Right renal pelvis (tissue), 4 donors: ENCODE data around the gene APOBEC4. TPM values are rescaled to one million over a fixed set of nuclear protein-coding genes. Genes with fewer than 3 reads are reported as not detected.
A peak's percentile ranks its signal among the peaks of the same experiment; 100 is the strongest.

ENCODE experiments used
- DNase-seq, 4 donors: peaks; one replicate each; pipeline ENCODE4 v3.0.0-alpha.2; 2013; ENCODE audit warnings: low read depth in 4 of 4, low spot score in 3 of 4, missing footprints in 1 of 4
- polyA plus RNA-seq, 4 donors: library from polyadenylated mRNA; unstranded; fragments of 120-200 nt; gene quantifications; one replicate each; pipeline ENCODE4 v1.2.1, GENCODE V29; 2013; ENCODE audit not compliant: insufficient read length in 4 of 4

The APOBEC4 gene
- polyA plus RNA-seq, 4 donors, result not detected

GRCh38 chr1:183675381-183675780, 22.3 kb upstream of the APOBEC4 start:
- no peak for DNase-seq

- DNase-seq, result no peak
Observed at GRCh38 chr1:183674886-183675285, 21.8 kb upstream of the APOBEC4 start.

- no peak for DNase-seq
Observed at GRCh38 chr1:183674339-183674738, 21.2 kb upstream of the APOBEC4 start.

- no peak for DNase-seq
Observed at GRCh38 chr1:183673605-183674323, 20.6 kb upstream of the APOBEC4 start.

- no peak for DNase-seq
Observed at GRCh38 chr1:183670169-183670568, 17.1 kb upstream of the APOBEC4 start.

- no peak for DNase-seq
Observed at GRCh38 chr1:183656355-183656754, 3.2 kb upstream of the APOBEC4 start.

GRCh38 chr1:183655562-183656075, 2.5 kb upstream of the APOBEC4 start:
- DNase-seq, result peak; percentile 72 to 84 (median 81)

- no peak for DNase-seq
Observed at GRCh38 chr1:183654706-183655105, 1.6 kb upstream of the APOBEC4 start.

GRCh38 chr1:183653876-183654451, 848 bp upstream of the APOBEC4 start:
- DNase-seq, result no peak

- no peak for DNase-seq
Observed at GRCh38 chr1:183653462-183653794, 312 bp upstream of the APOBEC4 start.

GRCh38 chr1:183652107-183652506, 1.0 kb downstream of the APOBEC4 start:
- no peak for DNase-seq

GRCh38 chr1:183651612-183652011, 1.5 kb downstream of the APOBEC4 start:
- no peak for DNase-seq

- DNase-seq, result no peak
Observed at GRCh38 chr1:183648042-183648441, 5.1 kb downstream of the APOBEC4 start.

GRCh38 chr1:183646776-183647175, 6.3 kb downstream of the APOBEC4 start:
- no peak for DNase-seq

- no peak for DNase-seq
Observed at GRCh38 chr1:183645531-183645930, 7.6 kb downstream of the APOBEC4 start.

GRCh38 chr1:183642166-183642565, 10.9 kb downstream of the APOBEC4 start:
- no peak for DNase-seq

GRCh38 chr1:183640193-183640592, 12.9 kb downstream of the APOBEC4 start:
- no peak for DNase-seq

- no peak for DNase-seq
Observed at GRCh38 chr1:183638649-183639387, 14.3 kb downstream of the APOBEC4 start.

GRCh38 chr1:183636783-183637182, 16.3 kb downstream of the APOBEC4 start:
- no peak for DNase-seq

GRCh38 chr1:183636334-183636682, 16.8 kb downstream of the APOBEC4 start:
- DNase-seq, result no peak

GRCh38 chr1:183635606-183636333, 17.3 kb downstream of the APOBEC4 start, which contains the start of gene ARPC5:
ARPC5 (minus strand) TSS chr1:183635783; CDS start chr1:183635659, 124 bp downstream.
- peak; percentile 94 to 96 (median 95) for DNase-seq
